Lower leg skin (tissue), 4 donors: ENCODE measurements around the gene LRRC47. TPM values are rescaled to one million over a fixed set of nuclear protein-coding genes. Genes with fewer than 3 reads are reported as not detected.

Experiments
- DNase-seq, 2 donors: peaks; one replicate each; pipeline ENCODE4 v3.0.0-alpha.2; 2019; ENCODE audit warnings: low spot score in 2 of 2
- H3K4me3 ChIP-seq: fragments of 200-600 bp; sonication (generic); 2 replicates; pipeline ENCODE4 v1.5.1; 2017; ENCODE audit warnings: mild to moderate bottlenecking, low read depth; ENCODE audit not compliant: poor library complexity, severe bottlenecking
- CTCF ChIP-seq, 3 donors: fragments of 450-650 bp; IDR thresholded peaks; one replicate each; pipeline ENCODE4 v1.5.1; 2016; ENCODE audit warnings: antibody characterized with exemption in 3 of 3, mild to moderate bottlenecking in 3 of 3, moderate library complexity in 2 of 3
- POLR2A ChIP-seq, 2 donors: fragments of 450-650 bp; IDR thresholded peaks; one replicate each; pipeline ENCODE4 v1.6.1; 2016 to 2017; ENCODE audit warnings: antibody characterized with exemption in 2 of 2, mild to moderate bottlenecking in 1 of 2, moderate library complexity in 1 of 2
- WGBS, 2 donors: methylation state at CpG; one replicate each; pipeline ENCODE4 v1.1.5; 2018; 5-methylcytosine and 5-hydroxymethylcytosine counted together
- intact Hi-C: fragments of 100-400 bp; cut with DNase I; formaldehyde crosslinking; loops from one replicate; pipeline ENCODE4 v1.15.0; 2023; ENCODE audit warnings: low total_unique reads
- total RNA-seq, 4 donors: library from RNA; depleted of rRNA; stranded (reverse); fragments of >200 nt; gene quantifications; one replicate each; pipeline ENCODE4 v1.1.0, GENCODE V29; 2016

LRRC47 gene
- total RNA-seq, 4 donors from 2014 or later, result 43.6 to 55.3 (median 49.7) TPM

- WGBS, 2 donors, result 30 to 36% methylated on average over 6 of the region's 6 CpGs
- H3K4me3 ChIP-seq, result peak overlapping the region; percentile 34
- intact Hi-C loops, result no loop called here
- TF ChIP-seq CTCF (IDR thresholded peaks at IDR 0.05) (no peak), POLR2A (IDR thresholded peaks at IDR 0.05) (no peak)
- DNase-seq, result no peak
Observed at GRCh38 chr1:3747522-3747848, 48.8 kb downstream of the LRRC47 start.

GRCh38 chr1:3746830-3747521 is 49.3 kb downstream of the LRRC47 start:
- TF ChIP-seq POLR2A (IDR thresholded peaks at IDR 0.05), result no peak
- no peak for TF ChIP-seq CTCF (IDR thresholded peaks at IDR 0.05)
- peak overlapping the region; percentile 34 for H3K4me3 ChIP-seq
- intact Hi-C loops, result no loop called here
- DNase-seq, result peak; percentile 79 to 97
- 2% methylated on average over 41 to 45 of the region's 73 CpGs for WGBS, 2 donors

GRCh38 chr1:3746389-3746829 is 49.9 kb downstream of the LRRC47 start:
- WGBS, 2 donors, result 17 to 25% methylated on average over 20 to 32 of the region's 35 CpGs
- no peak for TF ChIP-seq POLR2A (IDR thresholded peaks at IDR 0.05)
- no peak for TF ChIP-seq CTCF (IDR thresholded peaks at IDR 0.05)
- intact Hi-C loops, result no loop called here
- peak overlapping the region; percentile 34 for H3K4me3 ChIP-seq
- no peak for DNase-seq

DNA sequence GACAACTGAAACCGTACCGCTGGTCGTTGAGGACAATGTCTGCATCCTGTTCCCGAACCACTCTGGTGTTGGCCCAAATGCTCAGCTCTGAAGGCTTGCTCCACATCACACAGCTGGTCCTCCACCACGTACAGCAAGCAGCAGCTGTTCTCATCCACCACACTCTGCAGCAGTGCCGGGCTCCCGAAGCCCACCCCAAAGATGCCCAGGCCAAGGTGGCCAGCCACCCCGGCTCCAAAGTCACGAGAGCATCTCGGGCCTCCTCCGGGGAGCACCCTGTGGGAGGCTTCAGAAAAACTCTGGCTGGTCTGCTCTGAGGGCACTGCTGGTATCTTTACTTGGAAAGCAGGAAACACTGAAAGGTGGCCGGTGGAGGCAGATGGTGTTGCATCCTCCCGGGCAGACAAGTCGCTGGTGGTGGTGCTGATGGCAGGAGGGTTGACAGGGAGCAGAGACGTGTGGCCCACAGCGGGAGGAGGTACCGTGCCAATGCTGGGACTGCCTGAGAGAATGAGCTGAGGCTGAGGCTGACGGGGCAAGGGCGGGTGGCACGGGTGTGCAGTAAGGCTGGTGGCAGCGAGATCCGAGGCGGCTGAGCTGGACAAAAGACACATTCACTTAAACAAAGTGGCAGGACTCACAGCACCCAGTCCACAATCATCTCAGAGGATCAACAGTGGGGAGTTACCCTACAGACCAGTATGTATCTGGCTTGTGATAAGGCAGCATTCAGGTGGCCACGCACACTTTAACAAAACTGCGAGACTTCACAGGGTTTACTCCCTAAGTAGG is 50.5 kb downstream of the LRRC47 start:
- 73 to 84% methylated on average over 24 to 25 of the region's 25 CpGs for WGBS, 2 donors
- DNase-seq, result no peak
- TF ChIP-seq CTCF (IDR thresholded peaks at IDR 0.05) (no peak), POLR2A (IDR thresholded peaks at IDR 0.05) (no peak)
- intact Hi-C loops, result no loop called here
- H3K4me3 ChIP-seq, result no peak overlapping the region

GRCh38 chr1:3745071-3745470 is 51.2 kb downstream of the LRRC47 start:
- no peak for DNase-seq
- WGBS, 2 donors, result 93% methylated on average over 12 of the region's 12 CpGs
- TF ChIP-seq POLR2A (IDR thresholded peaks at IDR 0.05), result no peak
- no peak for TF ChIP-seq CTCF (IDR thresholded peaks at IDR 0.05)
- intact Hi-C loops, result no loop called here
- H3K4me3 ChIP-seq, result no peak overlapping the region
